Fibroblast of lung (primary cell): ENCODE measurements around the gene IL17RD. TPM values are rescaled to one million over a fixed set of nuclear protein-coding genes. Genes with fewer than 3 reads are reported as not detected.

Experiments used
- DNase-seq, 2 donors: peaks; one replicate each; pipeline versions ENCODE4 v3.0.0 to v3.0.0-alpha.2; 2010; ENCODE audit warnings: low read depth in 2 of 2
- H2AFZ ChIP-seq: 2 replicates; pipeline ENCODE4 v1.5.1; 2012; ENCODE audit warnings: low read length, control low read depth, inconsistent platforms
- H3K27ac ChIP-seq: 2 replicates; pipeline ENCODE4 v1.5.1; 2011; ENCODE audit warnings: low read length, control low read depth; ENCODE audit not compliant: insufficient read depth
- H3K27me3 ChIP-seq: 2 replicates; pipeline ENCODE4 v1.5.1; 2011; ENCODE audit warnings: mild to moderate bottlenecking, low read length; ENCODE audit not compliant: control insufficient read depth, insufficient read depth
- H3K36me3 ChIP-seq: 2 replicates; pipeline ENCODE4 v1.5.1; 2011; ENCODE audit warnings: low read length; ENCODE audit not compliant: control insufficient read depth, insufficient read depth
- H3K4me1 ChIP-seq: 2 replicates; pipeline ENCODE4 v1.5.1; 2011; ENCODE audit warnings: low read length; ENCODE audit not compliant: control insufficient read depth, insufficient read depth; ENCODE audit errors: extremely low read depth
- H3K4me2 ChIP-seq: 2 replicates; pipeline ENCODE4 v1.5.1; 2011; ENCODE audit warnings: low read length, control low read depth; ENCODE audit not compliant: insufficient read depth; ENCODE audit errors: extremely low read depth
- H3K4me3 ChIP-seq, 4 experiments: fragments of 200-600 bp in 1 of 4; sonication (generic) in 1 of 4; replicated peaks in 1 of 4; 2 replicates each; pipeline ENCODE4 v1.5.1; 2011 to 2016; ENCODE audit warnings: low read length in 4 of 4, low read depth in 3 of 4, mild to moderate bottlenecking in 3 of 4, control low read depth in 2 of 4, inconsistent platforms in 1 of 4, mixed read lengths in 1 of 4; ENCODE audit not compliant: insufficient read depth in 1 of 4; ENCODE audit errors: control extremely low read depth in 1 of 4
- H3K79me2 ChIP-seq: 2 replicates; pipeline ENCODE4 v1.5.1; 2012; ENCODE audit warnings: mild to moderate bottlenecking, low read length, inconsistent platforms; ENCODE audit not compliant: control insufficient read depth, insufficient read depth
- H3K9ac ChIP-seq: 2 replicates; pipeline ENCODE4 v1.5.1; 2011; ENCODE audit warnings: mild to moderate bottlenecking, low read length, control low read depth; ENCODE audit not compliant: insufficient read depth
- H3K9me3 ChIP-seq: 2 replicates; pipeline ENCODE4 v1.5.1; 2012; ENCODE audit warnings: low read depth, low read length; ENCODE audit not compliant: control insufficient read depth, insufficient read depth
- H4K20me1 ChIP-seq: 2 replicates; pipeline ENCODE4 v1.5.1; 2011; ENCODE audit warnings: low read length; ENCODE audit not compliant: control insufficient read depth, insufficient read depth; ENCODE audit errors: extremely low read depth
- CTCF ChIP-seq, 2 donors: IDR thresholded peaks in 1 of 2; conservative IDR thresholded peaks in 1 of 2; 1 replicate in 1 of 2; 2 replicates in 1 of 2; pipeline ENCODE4 v1.5.1; 2011 to 2012; ENCODE audit warnings: low read length in 2 of 2, control low read depth in 1 of 2, inconsistent platforms in 1 of 2, low read depth in 1 of 2, mild to moderate bottlenecking in 1 of 2
- EZH2 ChIP-seq: IDR thresholded peaks from 2 replicates; pipeline ENCODE4 v1.5.1; 2012; ENCODE audit warnings: low read length, control low read depth, mild to moderate bottlenecking; ENCODE audit errors: missing control alignments
- polyA plus RNA-seq, 2 donors: library from polyadenylated mRNA; depleted of rRNA in 1 of 2; stranded (reverse) in 1 of 2; unstranded in 1 of 2; fragments of >200 nt; gene quantifications; 2 replicates each; pipeline ENCODE4 v1.2.1, GENCODE V29; 2011 to 2012; ENCODE audit warnings: missing spikeins in 1 of 2
- total RNA-seq: library from RNA; depleted of rRNA; stranded (reverse); fragments of >200 nt; gene quantifications from 2 replicates; pipeline ENCODE4 v1.2.1, GENCODE V29; 2014

Gene IL17RD
- total and polyA plus RNA-seq, 2 donors (not counting 1 experiment from before 2014, with no cell fraction given), result 0.60 to 1.8 TPM

GRCh38 chr3:57105585-57105984, 59.6 kb downstream of the IL17RD start:
- H3K36me3 ChIP-seq, result no peaks in the 10 kb centered on the region
- no peak overlapping the region for H2AFZ ChIP-seq
- H3K79me2 ChIP-seq, result no peaks in the 10 kb centered on the region
- H3K4me1 ChIP-seq, result no peaks in the 10 kb centered on the region
- no peak for DNase-seq
- H3K27ac ChIP-seq, result no peak overlapping the region
- H3K4me2 ChIP-seq, result no peak overlapping the region
- H3K9ac ChIP-seq, result no peak overlapping the region
- TF ChIP-seq EZH2 (no peak), CTCF (conservative IDR thresholded peaks at IDR 0.05 in 1 of 2, IDR thresholded peaks at IDR 0.05 in 1 of 2; ENCODE audit: low read depth in 1 of 2, low read length in 2 of 2) (no peak)
- no peaks in the 10 kb centered on the region for H3K9me3 ChIP-seq
- no peak overlapping the region for H3K4me3 ChIP-seq
- no peaks in the 10 kb centered on the region for H4K20me1 ChIP-seq
- no peaks in the 10 kb centered on the region for H3K27me3 ChIP-seq

GRCh38 chr3:57100046-57100695, 65.0 kb downstream of the IL17RD start:
- no peaks in the 10 kb centered on the region for H3K36me3 ChIP-seq
- no peaks in the 10 kb centered on the region for H4K20me1 ChIP-seq
- H3K4me3 ChIP-seq, result no peak overlapping the region
- H3K27me3 ChIP-seq, result no peaks in the 10 kb centered on the region
- H3K4me2 ChIP-seq, result no peak overlapping the region
- H3K27ac ChIP-seq, result no peak overlapping the region
- TF ChIP-seq CTCF (conservative IDR thresholded peaks at IDR 0.05 in 1 of 2, IDR thresholded peaks at IDR 0.05 in 1 of 2; ENCODE audit: low read depth in 1 of 2, low read length in 2 of 2) (peak; percentile 90), EZH2 (no peak)
- DNase-seq, result peak; percentile 55 to 78
- no peak overlapping the region for H2AFZ ChIP-seq
- H3K9ac ChIP-seq, result no peak overlapping the region
- no peaks in the 10 kb centered on the region for H3K79me2 ChIP-seq
- H3K4me1 ChIP-seq, result no peaks in the 10 kb centered on the region
- no peaks in the 10 kb centered on the region for H3K9me3 ChIP-seq

- H4K20me1 ChIP-seq, result no peaks in the 10 kb centered on the region
- DNase-seq, result no peak
Measured at GRCh38 chr3:57098418-57099310, 66.5 kb downstream of the IL17RD start.

More at GRCh38 chr3:57098418-57099310, 66.5 kb downstream of the IL17RD start:
- H3K27ac ChIP-seq, result no peak overlapping the region
- no peak overlapping the region for H2AFZ ChIP-seq
- H3K4me2 ChIP-seq, result no peak overlapping the region
- TF ChIP-seq CTCF (conservative IDR thresholded peaks at IDR 0.05 in 1 of 2, IDR thresholded peaks at IDR 0.05 in 1 of 2; ENCODE audit: low read depth in 1 of 2, low read length in 2 of 2) (no peak), EZH2 (no peak)
- H3K4me1 ChIP-seq, result no peaks in the 10 kb centered on the region
- no peak overlapping the region for H3K4me3 ChIP-seq
- no peaks in the 10 kb centered on the region for H3K9me3 ChIP-seq
- H3K9ac ChIP-seq, result no peak overlapping the region
- no peaks in the 10 kb centered on the region for H3K36me3 ChIP-seq
- no peaks in the 10 kb centered on the region for H3K79me2 ChIP-seq
- H3K27me3 ChIP-seq, result no peaks in the 10 kb centered on the region
